BE2C (cell line): ENCODE measurements around the gene TPD52L1.
A peak's percentile ranks its signal among the peaks of the same experiment; 100 is the strongest.

ENCODE experiments used
- DNase-seq: peaks from one replicate; pipeline ENCODE4 v3.0.0-alpha.2; 2020
- H3K27me3 ChIP-seq: fragments of 250-450 bp; sonication (Bioruptor Pico); 2 replicates; pipeline ENCODE4 v1.5.1; 2020; ENCODE audit warnings: mild to moderate bottlenecking
- H3K36me3 ChIP-seq: fragments of 250-450 bp; sonication (Bioruptor Pico); 2 replicates; pipeline ENCODE4 v1.5.1; 2020; ENCODE audit warnings: mild to moderate bottlenecking
- H3K4me1 ChIP-seq: fragments of 250-450 bp; sonication (Bioruptor Pico); 2 replicates; pipeline ENCODE4 v1.5.1; 2020
- H3K4me3 ChIP-seq: 2 replicates; pipeline ENCODE4 v1.5.1; 2011; ENCODE audit warnings: low read depth, low read length
- H3K9me3 ChIP-seq: fragments of 250-450 bp; sonication (Bioruptor Pico); 2 replicates; pipeline ENCODE4 v1.5.1; 2020
- CTCF ChIP-seq: IDR thresholded peaks from 2 replicates; pipeline ENCODE4 v1.5.1; 2012; ENCODE audit warnings: mild to moderate bottlenecking, low read depth, low read length

Gene TPD52L1

GRCh38 chr6:125301435-125302391 is 148.1 kb downstream of the TPD52L1 start, which contains the start of gene HDDC2:
TSS of gene HDDC2 (minus strand) at chr6:125301967. CDS start at chr6:125301932, 35 bp downstream.
- H3K36me3 ChIP-seq, result peaks cover 28% of the 10 kb centered on the region
- no peak for TF ChIP-seq CTCF
- H3K4me3 ChIP-seq, result peak within 1 kb of the TSS; percentile 59
- H3K27me3 ChIP-seq, result no peaks in the 10 kb centered on the region; the same call in 1 of the 2 replicates
- no peaks in the 10 kb centered on the region for H3K4me1 ChIP-seq
- H3K9me3 ChIP-seq, result no peaks in the 10 kb centered on the region
- peak; percentile 70 for DNase-seq

GRCh38 chr6:125302840-125303511 is 149.4 kb downstream of the TPD52L1 start:
- DNase-seq, result no peak
- H3K36me3 ChIP-seq, result peaks cover 18% of the 10 kb centered on the region
- H3K9me3 ChIP-seq, result no peaks in the 10 kb centered on the region
- TF ChIP-seq CTCF, result no peak
- H3K27me3 ChIP-seq, result peaks cover 1% of the 10 kb centered on the region; the same call in 1 of the 2 replicates
- H3K4me1 ChIP-seq, result no peaks in the 10 kb centered on the region
- no peak overlapping the region for H3K4me3 ChIP-seq

DNA sequence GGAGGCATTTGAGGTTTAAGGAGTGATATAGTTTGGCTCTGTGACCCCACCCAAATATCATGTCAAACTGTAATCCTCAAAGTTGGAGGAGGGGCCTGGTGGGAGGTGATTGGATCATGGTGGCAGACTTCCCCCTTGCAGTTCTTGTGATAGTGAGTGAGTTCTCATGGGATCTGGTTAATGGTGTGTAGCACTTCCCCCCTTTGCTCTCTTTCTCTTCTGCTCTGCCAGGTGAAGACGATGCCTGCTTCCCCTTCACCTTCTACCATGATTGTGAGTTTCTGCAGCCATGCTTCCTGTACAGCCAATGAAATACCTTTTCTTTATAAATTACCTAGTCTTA is 149.9 kb downstream of the TPD52L1 start:
- Histone ChIP-seq H3K4me1 (no peaks in the 10 kb centered on the region), H3K27me3 (peaks cover 4% of the 10 kb centered on the region; the same call in 1 of the 2 replicates), H3K4me3 (no peak overlapping the region), H3K36me3 (peaks cover 14% of the 10 kb centered on the region), H3K9me3 (no peaks in the 10 kb centered on the region)
- TF ChIP-seq CTCF, result no peak
- DNase-seq, result no peak

GRCh38 chr6:125304970-125305660 is 151.5 kb downstream of the TPD52L1 start:
- Histone ChIP-seq H3K9me3 (no peaks in the 10 kb centered on the region), H3K4me3 (no peak overlapping the region), H3K36me3 (no peaks in the 10 kb centered on the region), H3K4me1 (no peaks in the 10 kb centered on the region), H3K27me3 (peaks cover 4% of the 10 kb centered on the region; the same call in 1 of the 2 replicates)
- DNase-seq, result no peak
- TF ChIP-seq CTCF, result no peak

DNA sequence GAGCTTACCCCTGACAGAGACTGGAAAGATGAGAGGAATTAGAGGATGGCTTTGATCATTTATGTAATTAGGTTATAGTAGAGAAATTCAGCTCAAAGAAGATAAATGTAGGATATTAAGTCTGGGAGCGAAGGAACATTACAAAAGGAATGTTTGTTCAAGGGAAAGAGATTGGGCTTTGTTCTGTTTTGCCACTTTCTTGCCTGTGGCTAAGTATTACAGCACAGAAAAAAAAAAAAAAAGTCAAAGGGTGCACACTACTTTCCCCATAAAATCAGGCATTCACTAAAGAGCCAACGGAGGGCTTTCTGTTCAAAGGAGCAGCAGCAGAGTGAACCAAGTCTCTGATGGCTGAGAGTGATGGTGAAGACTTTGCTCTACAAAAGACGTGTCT is 153.2 kb downstream of the TPD52L1 start:
- DNase-seq, result no peak
- H3K4me1 ChIP-seq, result no peaks in the 10 kb centered on the region

More for the DNA sequence above, 153.2 kb downstream of the TPD52L1 start:
- no peak for TF ChIP-seq CTCF
- no peak overlapping the region for H3K4me3 ChIP-seq
- peaks cover 4% of the 10 kb centered on the region for H3K27me3 ChIP-seq
- H3K9me3 ChIP-seq, result no peaks in the 10 kb centered on the region
- H3K36me3 ChIP-seq, result no peaks in the 10 kb centered on the region
